NCI-H524 treated with DMSO at 0.1 percent for 48 hours (cell line): ENCODE results near the gene EVL.

Source experiments
- DNase-seq: peaks from one replicate; lab custom pipeline; 2025; lab: John Stamatoyannopoulos, UW

Gene EVL

GRCh38 chr14:100131181-100131580 lies 66.0 kb downstream of the EVL start:
- DNase-seq, result no peak

- no peak for DNase-seq
Measured at GRCh38 chr14:100132161-100132902, 67.1 kb downstream of the EVL start.

GRCh38 chr14:100132903-100133510 lies 67.8 kb downstream of the EVL start:
- DNase-seq, result no peak

- no peak for DNase-seq
Measured at GRCh38 chr14:100134586-100134985, 69.4 kb downstream of the EVL start.

- DNase-seq, result no peak
Measured at GRCh38 chr14:100135073-100135472, 69.9 kb downstream of the EVL start.

GRCh38 chr14:100135784-100136183 lies 70.6 kb downstream of the EVL start:
- no peak for DNase-seq

GRCh38 chr14:100137173-100137572 lies 72.0 kb downstream of the EVL start:
- no peak for DNase-seq

- DNase-seq, result no peak
Measured at GRCh38 chr14:100138082-100138787, 73.0 kb downstream of the EVL start.

GRCh38 chr14:100138955-100139354 lies 73.7 kb downstream of the EVL start:
- DNase-seq, result no peak

GRCh38 chr14:100140452-100141078 lies 75.3 kb downstream of the EVL start:
- no peak for DNase-seq

GRCh38 chr14:100141098-100141497 lies 75.9 kb downstream of the EVL start:
- no peak for DNase-seq

GRCh38 chr14:100142073-100143040 lies 77.1 kb downstream of the EVL start:
- no peak for DNase-seq

- DNase-seq, result no peak
Measured at GRCh38 chr14:100143523-100143922, 78.3 kb downstream of the EVL start.

- no peak for DNase-seq
Measured at GRCh38 chr14:100143934-100144333, 78.7 kb downstream of the EVL start.

- no peak for DNase-seq
Measured at GRCh38 chr14:100144645-100144995, 79.4 kb downstream of the EVL start.

- DNase-seq, result no peak
Measured at GRCh38 chr14:100144996-100145646, 79.9 kb downstream of the EVL start.

GRCh38 chr14:100145682-100146464 lies 80.7 kb downstream of the EVL start:
- no peak for DNase-seq

- no peak for DNase-seq
Measured at GRCh38 chr14:100146531-100147091, 81.4 kb downstream of the EVL start.

- DNase-seq, result no peak
Measured at GRCh38 chr14:100147181-100147631, 82.0 kb downstream of the EVL start.
